Measurements from ENCODE around the gene ZNF275. TPM values are rescaled to one million over a fixed set of nuclear protein-coding genes. Genes with fewer than 3 reads are reported as not detected.

ZNF275 gene
- polyA plus RNA-seq, 1 donor from 2014 or later: 6.0 TPM

- Histone ChIP-seq H3K79me2 (replicated peaks; ENCODE audit: insufficient read depth, low read length) (no peaks in the 10 kb centered on the region), H3F3A (ENCODE audit: insufficient read depth, low read length, poor library complexity, severe bottlenecking) (no peaks in the 10 kb centered on the region), H3K27ac (ENCODE audit: low read length) (no peak overlapping the region), H3K9me3 (ENCODE audit: low read length) (no peaks in the 10 kb centered on the region), H3K36me3 (ENCODE audit: insufficient read depth, low read length) (no peaks in the 10 kb centered on the region), H3K4me2 (ENCODE audit: low read length) (no peak overlapping the region), H2AFZ (ENCODE audit: low read depth, low read length) (no peak overlapping the region), H3K9me2 (ENCODE audit: insufficient read depth, low read length) (no peaks in the 10 kb centered on the region), H3K27me3 (ENCODE audit: insufficient read depth, low read depth, low read length) (no peaks in the 10 kb centered on the region), H3K9ac (ENCODE audit: low read length) (no peak overlapping the region), H3K4me3 (ENCODE audit: low read length) (no peak overlapping the region), H4K20me1 (ENCODE audit: insufficient read depth) (no peaks in the 10 kb centered on the region)
- TF ChIP-seq MXI1 (conservative IDR thresholded peaks at IDR 0.05; ENCODE audit: poor library complexity, severe bottlenecking): no peak
Measured at GRCh38 chrX:153366119-153366518, 32.2 kb downstream of the ZNF275 start.

DNA sequence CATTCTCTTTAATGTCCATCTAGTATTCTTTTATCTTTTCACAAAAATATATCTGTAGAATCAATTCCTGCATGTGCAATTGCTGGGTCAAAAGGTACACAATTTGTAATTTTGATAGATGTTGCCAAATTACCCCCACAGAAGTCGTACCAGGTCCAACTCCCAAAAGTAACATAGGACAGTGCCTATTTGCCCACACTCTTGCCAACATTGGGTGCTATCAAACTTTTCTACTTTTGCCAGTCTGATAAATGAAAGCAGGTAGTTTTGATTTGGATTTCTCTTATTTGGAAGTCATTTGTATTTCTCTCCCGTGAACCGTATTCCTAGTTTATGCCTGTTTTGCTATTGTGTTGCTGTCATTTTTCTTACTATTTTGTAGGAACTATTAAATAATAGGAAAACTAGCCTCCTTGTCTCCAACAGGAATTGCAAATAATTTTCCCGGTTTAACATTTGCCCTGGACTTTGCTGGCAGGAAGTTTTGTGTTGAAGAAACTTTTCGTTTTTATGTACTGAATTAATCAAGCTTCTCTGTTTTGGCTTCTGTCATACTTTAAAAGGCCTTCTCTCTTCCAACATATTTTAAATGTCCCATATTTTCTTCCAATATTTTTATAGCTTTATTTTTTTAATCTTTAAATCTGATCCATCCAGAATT lies 33.1 kb downstream of the ZNF275 start:
- H2AFZ ChIP-seq (ENCODE audit: low read depth, low read length): no peak overlapping the region
- no peaks in the 10 kb centered on the region for H3K27me3 ChIP-seq (ENCODE audit: insufficient read depth, low read depth, low read length)
- no peak overlapping the region for H3K4me2 ChIP-seq (ENCODE audit: low read length)
- H3K27ac ChIP-seq (ENCODE audit: low read length): no peak overlapping the region
- no peak for TF ChIP-seq EZH2 (IDR thresholded peaks at IDR 0.05; ENCODE audit: borderline replicate concordance, insufficient read depth, low read length, poor library complexity, severe bottlenecking)
- no peak for TF ChIP-seq REST (IDR thresholded peaks at IDR 0.05; ENCODE audit: borderline replicate concordance)
- no peak for TF ChIP-seq MXI1 (conservative IDR thresholded peaks at IDR 0.05; ENCODE audit: poor library complexity, severe bottlenecking)
- no peak for TF ChIP-seq RAD21 (conservative IDR thresholded peaks at IDR 0.05)
- no peak for TF ChIP-seq SMC3 (conservative IDR thresholded peaks at IDR 0.05; ENCODE audit: poor library complexity)
- no peak for TF ChIP-seq CTCF (IDR thresholded peaks at IDR 0.05; ENCODE audit: poor library complexity, severe bottlenecking)
- TF ChIP-seq EP300 (conservative IDR thresholded peaks at IDR 0.05; ENCODE audit: poor library complexity, severe bottlenecking): no peak
- TF ChIP-seq POLR2AphosphoS5 (IDR thresholded peaks at IDR 0.05): no peak
- no peak for TF ChIP-seq TAF1 (IDR thresholded peaks at IDR 0.05; ENCODE audit: low read depth)
- H3K9me3 ChIP-seq (ENCODE audit: low read length): no peaks in the 10 kb centered on the region
- no peak overlapping the region for H3K4me3 ChIP-seq (ENCODE audit: low read length)
- H3K79me2 ChIP-seq (replicated peaks; ENCODE audit: insufficient read depth, low read length): no peaks in the 10 kb centered on the region
- H3F3A ChIP-seq (ENCODE audit: insufficient read depth, low read length, poor library complexity, severe bottlenecking): no peaks in the 10 kb centered on the region
- H3K9ac ChIP-seq (ENCODE audit: low read length): no peak overlapping the region
- no peaks in the 10 kb centered on the region for H4K20me1 ChIP-seq (ENCODE audit: insufficient read depth)
- no peaks in the 10 kb centered on the region for H3K9me2 ChIP-seq (ENCODE audit: insufficient read depth, low read length)
- no peaks in the 10 kb centered on the region for H3K36me3 ChIP-seq (ENCODE audit: insufficient read depth, low read length)
